Body of pancreas (tissue), 4 donors: ENCODE measurements around the gene ST6GAL1. TPM values are rescaled to one million over a fixed set of nuclear protein-coding genes. Genes with fewer than 3 reads are reported as not detected.

Source experiments
- ATAC-seq: fragments of 150-250 bp; one replicate; pipeline ENCODE4 v1.9.1; 2016
- DNase-seq, 4 donors: peaks; one replicate each; pipeline ENCODE4 v3.0.0-alpha.2; 2019
- H3K27ac ChIP-seq, 4 donors: fragments of 200-600 bp; sonication (generic); 1 replicate in 3 of 4; 2 replicates in 1 of 4; pipeline versions ENCODE4 v1.5.1 to v1.6.1; 2016 to 2019; ENCODE audit warnings: mild to moderate bottlenecking in 1 of 4, mixed read lengths in 1 of 4, moderate library complexity in 1 of 4
- H3K27me3 ChIP-seq, 2 donors: fragments of 200-600 bp; sonication (generic); one replicate each; pipeline ENCODE4 v1.6.0; 2016; ENCODE audit warnings: mild to moderate bottlenecking in 1 of 2
- H3K36me3 ChIP-seq, 2 donors: fragments of 200-600 bp; sonication (generic); replicated peaks in 1 of 2; 2 replicates each; pipeline ENCODE4 v1.5.1; 2016; ENCODE audit warnings: low read depth in 2 of 2; ENCODE audit not compliant: insufficient read depth in 1 of 2
- H3K4me1 ChIP-seq: fragments of 200-600 bp; sonication (generic); one replicate; pipeline ENCODE4 v1.6.0; 2016
- H3K4me3 ChIP-seq, 2 donors: fragments of 200-600 bp; sonication (generic); 1 replicate in 1 of 2; 2 replicates in 1 of 2; pipeline ENCODE4 v1.5.1; 2016 to 2019
- H3K9me3 ChIP-seq, 3 donors: fragments of 200-600 bp; sonication (generic); 1 replicate in 2 of 3; 2 replicates in 1 of 3; pipeline ENCODE4 v1.5.1; 2016
- POLR2A ChIP-seq, 3 donors: fragments of 450-650 bp; IDR thresholded peaks; one replicate each; pipeline ENCODE4 v1.6.1; 2016; ENCODE audit warnings: antibody characterized with exemption in 3 of 3, mild to moderate bottlenecking in 2 of 3
- WGBS, 2 donors: methylation state at CpG; one replicate each; pipeline ENCODE4 v1.1.5; 2017; 5-methylcytosine and 5-hydroxymethylcytosine counted together
- intact Hi-C: fragments of 100-400 bp; cut with DNase I; formaldehyde crosslinking; loops from one replicate; pipeline ENCODE4 v1.15.1; 2023
- total RNA-seq, 2 donors: library from RNA; depleted of rRNA; stranded (reverse); fragments of >200 nt; gene quantifications; one replicate each; pipeline ENCODE4 v1.1.0, GENCODE V29; 2016
- TF ChIP-seq, protein P1 (sequence below), 7 experiments: fragments of 450-650 bp in 4 of 7; fragments of 200-600 bp in 3 of 7; sonication (generic) in 3 of 7; IDR thresholded peaks; one replicate each; pipeline ENCODE4 v1.5.1; 2016 to 2019; ENCODE audit warnings: antibody characterized with exemption in 7 of 7

The ST6GAL1 gene
- total RNA-seq, 2 donors from 2014 or later, result 10.2 to 12.2 TPM

DNA sequence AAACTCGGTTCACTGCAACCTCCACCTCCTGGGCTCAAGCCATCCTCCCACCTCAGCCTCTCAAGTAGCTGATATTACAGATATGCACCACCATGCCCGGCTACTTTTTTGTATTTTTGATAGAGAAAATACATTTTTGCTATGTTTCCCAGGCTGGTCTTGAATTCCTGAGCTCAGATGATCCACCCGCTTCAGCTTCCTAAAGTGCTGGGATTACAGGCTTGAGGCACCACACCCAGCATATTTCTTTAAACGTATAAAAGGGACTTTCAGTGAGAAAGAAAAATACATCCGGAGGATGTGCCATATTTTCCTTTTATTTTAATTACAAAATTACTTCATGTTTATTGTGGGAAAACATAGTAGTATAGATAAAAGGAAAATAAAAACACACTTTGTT is 153.8 kb downstream of the ST6GAL1 start:
- DNase-seq, result no peak
- H3K36me3 ChIP-seq, result no peaks in the 10 kb centered on the region
- no peak for TF ChIP-seq POLR2A (IDR thresholded peaks at IDR 0.05)
- TF ChIP-seq, protein P1, sequence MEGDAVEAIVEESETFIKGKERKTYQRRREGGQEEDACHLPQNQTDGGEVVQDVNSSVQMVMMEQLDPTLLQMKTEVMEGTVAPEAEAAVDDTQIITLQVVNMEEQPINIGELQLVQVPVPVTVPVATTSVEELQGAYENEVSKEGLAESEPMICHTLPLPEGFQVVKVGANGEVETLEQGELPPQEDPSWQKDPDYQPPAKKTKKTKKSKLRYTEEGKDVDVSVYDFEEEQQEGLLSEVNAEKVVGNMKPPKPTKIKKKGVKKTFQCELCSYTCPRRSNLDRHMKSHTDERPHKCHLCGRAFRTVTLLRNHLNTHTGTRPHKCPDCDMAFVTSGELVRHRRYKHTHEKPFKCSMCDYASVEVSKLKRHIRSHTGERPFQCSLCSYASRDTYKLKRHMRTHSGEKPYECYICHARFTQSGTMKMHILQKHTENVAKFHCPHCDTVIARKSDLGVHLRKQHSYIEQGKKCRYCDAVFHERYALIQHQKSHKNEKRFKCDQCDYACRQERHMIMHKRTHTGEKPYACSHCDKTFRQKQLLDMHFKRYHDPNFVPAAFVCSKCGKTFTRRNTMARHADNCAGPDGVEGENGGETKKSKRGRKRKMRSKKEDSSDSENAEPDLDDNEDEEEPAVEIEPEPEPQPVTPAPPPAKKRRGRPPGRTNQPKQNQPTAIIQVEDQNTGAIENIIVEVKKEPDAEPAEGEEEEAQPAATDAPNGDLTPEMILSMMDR (IDR thresholded peaks at IDR 0.05), result no peak
- intact Hi-C loops, result no loop called here
- H3K9me3 ChIP-seq, result peaks cover 0 to 8% (median 0%) of the 10 kb centered on the region in 3 donors
- H3K27me3 ChIP-seq, result no peaks in the 10 kb centered on the region
- no peak overlapping the region for H3K27ac ChIP-seq
- 44 to 64% methylated on average over 5 of the region's 5 CpGs for WGBS, 2 donors
- H3K4me3 ChIP-seq, result no peak overlapping the region
- H3K4me1 ChIP-seq, result no peaks in the 10 kb centered on the region
- ATAC-seq, result no peak

DNA sequence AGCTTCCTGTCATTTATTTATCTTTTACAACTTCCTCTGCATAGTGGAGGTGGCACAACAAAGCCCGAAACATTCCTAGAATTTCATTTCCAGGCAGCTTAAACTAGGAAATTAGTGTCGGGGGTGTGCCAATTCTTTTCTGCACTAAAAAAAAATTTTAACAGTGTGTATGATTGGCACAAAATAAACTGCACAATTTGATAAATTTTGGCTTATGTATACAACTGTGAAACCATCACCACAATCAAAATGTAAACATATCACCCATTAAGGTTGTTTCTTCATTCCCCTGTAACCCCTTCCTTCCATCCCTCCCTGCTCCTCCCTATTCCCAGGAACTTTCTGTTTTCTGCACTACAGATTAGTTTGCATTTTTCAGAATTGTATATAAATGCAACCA is 154.3 kb downstream of the ST6GAL1 start:
- DNase-seq (no peak), ATAC-seq (no peak)
- 45 to 51% methylated on average over 2 of the region's 2 CpGs for WGBS, 2 donors
- Histone ChIP-seq H3K4me3 (no peak overlapping the region), H3K36me3 (no peaks in the 10 kb centered on the region), H3K27ac (no peak overlapping the region), H3K9me3 (peaks cover 0 to 8% (median 0%) of the 10 kb centered on the region in 3 donors), H3K27me3 (no peaks in the 10 kb centered on the region), H3K4me1 (no peaks in the 10 kb centered on the region)
- intact Hi-C loops, result no loop called here
- TF ChIP-seq POLR2A (IDR thresholded peaks at IDR 0.05), result no peak
- TF ChIP-seq, protein P1 (IDR thresholded peaks at IDR 0.05), result no peak

DNA sequence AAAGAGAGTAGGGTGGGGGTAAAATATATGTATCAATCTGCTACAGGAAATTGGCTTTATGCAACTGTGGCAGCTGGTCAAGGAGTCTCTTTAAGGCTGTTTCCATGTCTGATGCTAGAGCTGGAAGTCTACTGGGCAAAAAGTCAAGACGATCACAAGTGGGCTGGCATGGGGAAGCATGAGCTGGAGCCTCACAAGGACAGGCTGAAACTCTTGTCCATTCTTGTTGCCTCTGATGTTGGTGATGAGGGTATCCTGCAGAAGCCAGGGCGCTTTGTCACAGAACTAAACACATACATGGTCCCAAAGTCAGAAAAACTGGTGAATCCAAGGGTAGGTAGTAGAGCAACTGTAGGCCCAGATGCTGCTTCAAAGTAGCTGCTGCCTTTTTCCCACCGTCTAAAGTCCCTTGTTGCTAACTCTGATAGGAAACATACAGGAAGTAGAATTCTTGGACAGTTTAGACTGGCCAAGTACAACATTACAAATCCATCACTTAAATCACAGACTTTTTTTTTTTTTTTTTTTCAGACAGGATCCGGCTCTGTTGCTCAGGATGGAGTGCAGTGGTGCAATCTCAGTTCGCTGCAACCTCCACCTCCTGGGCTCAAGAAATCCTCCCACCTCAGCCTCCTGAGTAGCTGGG is 154.8 kb downstream of the ST6GAL1 start:
- intact Hi-C loops, result no loop called here
- ATAC-seq, result no peak

DNA sequence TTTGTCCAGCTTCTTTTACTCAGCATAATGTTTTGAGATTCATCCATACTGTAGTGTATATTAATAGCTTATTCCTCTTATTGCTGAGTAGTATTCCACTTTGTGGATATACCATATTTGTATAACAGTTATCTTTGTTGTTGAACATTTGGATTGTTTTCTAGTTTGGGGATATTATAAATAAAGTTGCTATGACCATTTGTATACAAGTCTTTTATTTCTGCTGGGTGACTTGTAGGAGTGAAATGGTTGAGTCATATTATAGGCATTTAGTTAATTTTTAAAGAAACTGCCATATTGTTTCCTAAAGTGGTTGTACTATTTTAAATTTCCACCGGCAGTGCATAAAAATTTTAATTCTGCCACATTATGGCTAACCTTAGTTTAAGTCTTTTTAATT is 155.6 kb downstream of the ST6GAL1 start:
- WGBS, 2 donors, result 78 to 86% methylated on average over 1 of the region's 1 CpG
- DNase-seq, result no peak
- no peaks in the 10 kb centered on the region for H3K4me1 ChIP-seq
- H3K9me3 ChIP-seq, result peaks cover 0 to 8% (median 0%) of the 10 kb centered on the region in 3 donors
- H3K36me3 ChIP-seq, result no peaks in the 10 kb centered on the region
- TF ChIP-seq, protein P1 (IDR thresholded peaks at IDR 0.05), result no peak
- no peak overlapping the region for H3K27ac ChIP-seq
- intact Hi-C loops, result no loop called here
- H3K27me3 ChIP-seq, result no peaks in the 10 kb centered on the region
- no peak overlapping the region for H3K4me3 ChIP-seq
- ATAC-seq, result no peak

More for the DNA sequence above, 154.8 kb downstream of the ST6GAL1 start:
- H3K27ac ChIP-seq, result no peak overlapping the region
- no peaks in the 10 kb centered on the region for H3K4me1 ChIP-seq
- 63 to 68% methylated on average over 5 of the region's 5 CpGs for WGBS, 2 donors
- H3K27me3 ChIP-seq, result no peaks in the 10 kb centered on the region
- DNase-seq, result no peak
- TF ChIP-seq, protein P1 (IDR thresholded peaks at IDR 0.05), result no peak
- no peak for TF ChIP-seq POLR2A (IDR thresholded peaks at IDR 0.05)
- H3K36me3 ChIP-seq, result no peaks in the 10 kb centered on the region
- peaks cover 0 to 8% (median 0%) of the 10 kb centered on the region in 3 donors for H3K9me3 ChIP-seq
- no peak overlapping the region for H3K4me3 ChIP-seq

DNA sequence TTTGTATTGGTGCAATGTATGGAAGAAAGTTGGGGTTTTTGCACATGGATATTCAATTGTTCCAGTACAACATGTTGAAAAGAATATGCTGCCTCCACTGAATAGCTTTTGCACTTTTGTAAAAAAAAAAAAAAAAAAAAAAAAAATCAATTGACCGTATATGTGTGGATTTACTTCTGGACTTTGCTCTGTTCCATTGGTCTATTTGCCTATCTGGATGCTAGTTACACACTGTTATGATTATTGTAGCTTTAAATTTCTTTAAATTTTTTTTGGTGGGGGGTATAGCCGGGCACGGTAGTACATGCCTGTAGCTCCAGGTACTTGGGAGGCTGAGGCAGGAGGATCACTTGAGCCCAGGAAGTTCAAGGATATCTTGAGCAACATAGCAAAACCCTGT is 156.5 kb downstream of the ST6GAL1 start:
- Histone ChIP-seq H3K9me3 (peaks cover 0 to 8% (median 0%) of the 10 kb centered on the region in 3 donors), H3K36me3 (no peaks in the 10 kb centered on the region), H3K4me3 (no peak overlapping the region), H3K4me1 (no peaks in the 10 kb centered on the region), H3K27ac (no peak overlapping the region), H3K27me3 (no peaks in the 10 kb centered on the region)
- DNase-seq (no peak), ATAC-seq (no peak)
- intact Hi-C loops, result no loop called here
- TF ChIP-seq POLR2A (IDR thresholded peaks at IDR 0.05), result no peak
- TF ChIP-seq, protein P1 (IDR thresholded peaks at IDR 0.05), result no peak
- WGBS, 2 donors, result 58 to 70% methylated on average over 3 of the region's 3 CpGs
